Panc1 (cell line): ENCODE data around the gene PPA1. TPM values are rescaled to one million over a fixed set of nuclear protein-coding genes. Genes with fewer than 3 reads are reported as not detected.

Source experiments
- total RNA-seq: library from RNA; stranded (reverse); gene quantifications from one replicate; pipeline ENCODE4 v1.2.1, GENCODE V29; 2021; ENCODE audit not compliant: unreplicated experiment

PPA1 gene
- total RNA-seq, 1 experiment from 2014 or later, result 174 TPM

Other genes with a start within 250 kb of the PPA1 start
- gene MACROH2A2, start 180.6 kb downstream of the PPA1 start, total RNA-seq, result 3.0 TPM
- 16.6 TPM for gene AIFM2, start 100.6 kb downstream of the PPA1 start, total RNA-seq
- 39.3 TPM for gene TYSND1, start 86.7 kb downstream of the PPA1 start, total RNA-seq
- 171 TPM for gene SAR1A, start 62.9 kb downstream of the PPA1 start, total RNA-seq
- gene NPFFR1, start 50.6 kb upstream of the PPA1 start, total RNA-seq, result 0.05 TPM
- gene LRRC20, start 149.2 kb upstream of the PPA1 start, total RNA-seq, result 39.3 TPM
- gene EIF4EBP2, start 170.7 kb upstream of the PPA1 start, total RNA-seq, result 48.2 TPM
- not detected for gene NODAL, start 208.3 kb upstream of the PPA1 start, total RNA-seq
- gene PALD1, start 245.3 kb upstream of the PPA1 start, total RNA-seq, result 3.0 TPM